AG04449 (cell line): ENCODE results near the gene TLR6.

Experiments
- CTCF ChIA-PET: fragments of 350-600 bp; formaldehyde crosslinking; extraction: SDS; loops from one replicate; lab custom pipeline; 2021; ENCODE audit warnings: antibody characterized with exemption; lab: Yijun Ruan, JAX
- POLR2A ChIA-PET: fragments of 400-600, 350-600 bp; formaldehyde crosslinking; extraction: SDS; loops from one replicate; lab custom pipeline; 2020; ENCODE audit warnings: antibody characterized with exemption, inconsistent platforms; lab: Yijun Ruan, JAX
- DNase-seq: peaks from one replicate; pipeline ENCODE4 v3.0.0-alpha.2; 2010; ENCODE audit warnings: low read depth, low spot score
- H3K4me3 ChIP-seq: 2 replicates; pipeline ENCODE4 v1.5.1; 2011; ENCODE audit warnings: low read depth, mild to moderate bottlenecking, control low read depth, low read length
- CTCF ChIP-seq: IDR thresholded peaks from one replicate; pipeline ENCODE4 v1.5.1; 2011; ENCODE audit warnings: mild to moderate bottlenecking, moderate library complexity, low read length, control low read depth, inconsistent platforms; ENCODE audit not compliant: insufficient read depth; ENCODE audit errors: missing control alignments

Gene TLR6

DNA sequence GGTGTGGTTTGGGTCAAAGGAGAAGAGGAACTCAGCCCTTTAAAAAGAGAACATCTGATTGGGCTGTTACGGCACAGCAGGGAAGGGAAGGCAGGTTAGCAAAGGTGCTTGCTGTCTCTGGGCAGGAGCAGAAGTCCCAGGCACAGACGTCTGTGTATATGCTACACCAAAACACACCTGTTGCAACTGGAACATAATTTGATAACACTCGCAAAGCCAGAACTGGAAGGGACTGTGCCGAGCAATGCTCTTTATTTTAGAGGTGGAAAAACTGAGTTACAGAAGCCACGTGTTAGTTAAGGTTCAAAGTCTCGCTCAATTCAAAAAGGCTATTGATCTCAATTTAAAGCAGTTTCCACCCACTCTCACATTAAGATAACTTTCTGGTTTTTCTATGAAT lies 8.8 kb upstream of the TLR6 start:
- no peak for TF ChIP-seq CTCF
- DNase-seq: no peak

DNA sequence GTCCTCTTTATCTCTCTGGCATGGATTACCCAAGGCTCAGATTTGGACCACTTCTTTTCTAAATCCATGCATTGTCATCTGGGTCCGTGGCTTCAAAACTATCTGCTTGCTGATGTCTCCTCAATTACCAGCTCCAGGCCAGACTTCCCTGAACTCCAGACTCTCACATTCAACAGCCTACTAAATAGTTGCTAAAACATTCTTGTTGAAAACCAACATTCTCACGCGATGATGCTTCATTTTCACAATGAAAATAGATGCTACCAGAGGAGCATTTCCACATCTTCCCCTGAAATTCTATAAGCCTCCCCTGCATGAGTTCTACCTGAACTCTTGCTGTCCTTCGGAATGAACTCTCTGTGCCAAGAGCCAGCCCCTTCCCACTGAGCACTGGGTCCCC lies 5.2 kb upstream of the TLR6 start:
- ChIA-PET POLR2A (no interaction called here), CTCF (interaction anchor here (0.7 to 3.6 kb wide), 9 partner anchors 10 to 103 kb away, joined by 3 to 32 read pairs (median 4); no protein-coding TSS in a partner anchor)

More for the DNA sequence above, 8.8 kb upstream of the TLR6 start:
- ChIA-PET POLR2A (no interaction called here), CTCF (no interaction called here)
- no peak overlapping the region for H3K4me3 ChIP-seq

GRCh38 chr4:38860788-38861424 lies 4.3 kb upstream of the TLR6 start:
- ChIA-PET POLR2A (no interaction called here), CTCF (interaction anchor here (0.7 to 3.6 kb wide), 28 partner anchors 9 to 798 kb away, joined by 3 to 32 read pairs (median 4); partner anchors contain the start of gene TLR10)
- H3K4me3 ChIP-seq: no peak overlapping the region
- peak; percentile 60 for TF ChIP-seq CTCF
- DNase-seq: no peak

More for the DNA sequence above, 5.2 kb upstream of the TLR6 start:
- TF ChIP-seq CTCF: no peak
- H3K4me3 ChIP-seq: no peak overlapping the region
- DNase-seq: no peak

DNA sequence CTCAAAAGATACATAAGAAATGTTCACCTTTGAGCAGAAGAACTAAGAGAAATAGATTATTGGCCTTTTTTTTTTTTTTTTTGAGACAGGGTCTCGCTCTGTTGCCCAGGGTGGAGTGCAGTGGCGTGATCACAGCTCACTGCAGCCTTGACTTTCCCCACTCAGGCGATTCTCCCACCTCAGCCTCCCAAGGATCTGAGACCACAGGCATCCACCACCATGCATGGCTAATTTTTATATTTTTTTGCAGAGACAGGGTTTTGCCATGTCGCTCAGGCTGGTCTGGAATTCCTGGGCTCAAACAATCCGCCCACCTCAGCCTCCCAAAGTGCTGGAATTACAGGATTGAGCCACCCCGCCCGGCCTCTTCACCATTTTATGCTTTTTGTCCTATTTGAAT lies 2.9 kb upstream of the TLR6 start:
- POLR2A ChIA-PET: no interaction called here
- no peak for DNase-seq
- no peak overlapping the region for H3K4me3 ChIP-seq
- TF ChIP-seq CTCF: no peak
- CTCF ChIA-PET: interaction anchor here (1.1 to 3.6 kb wide), 5 partner anchors 12 to 273 kb away, joined by 3 to 32 read pairs (median 14); no protein-coding TSS in a partner anchor

GRCh38 chr4:38858097-38858420 lies 1.4 kb upstream of the TLR6 start:
- CTCF ChIA-PET: no interaction called here

More at GRCh38 chr4:38858097-38858420, 1.4 kb upstream of the TLR6 start:
- DNase-seq: no peak
- TF ChIP-seq CTCF: no peak
- POLR2A ChIA-PET: interaction anchor here (0.7 kb wide), 1 partner anchor 112 kb away, joined by 4 read pairs; no protein-coding TSS in a partner anchor
- H3K4me3 ChIP-seq: no peak overlapping the region
